ENCODE measurements around the gene PDHA2.

DNA sequence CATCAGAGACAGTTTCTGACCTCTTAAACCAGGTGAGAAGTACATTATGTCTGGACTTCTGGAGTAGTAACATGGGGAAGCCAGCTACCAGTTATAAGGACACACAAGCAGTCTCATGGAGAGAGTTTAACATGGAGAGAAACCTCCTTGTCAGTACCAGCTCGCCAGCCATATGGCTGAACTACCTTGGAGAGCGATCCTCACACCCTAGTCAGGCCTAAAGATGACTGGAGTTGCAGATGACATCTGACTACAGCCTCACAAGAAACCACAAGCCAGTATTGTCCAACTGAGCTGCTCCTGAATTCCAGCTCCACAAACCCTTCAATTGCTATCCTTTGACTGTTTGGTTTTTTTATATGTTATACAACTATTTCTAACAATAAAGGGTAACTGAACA is 49.8 kb downstream of the PDHA2 start:
- no peak for TF ChIP-seq POLR2A (IDR thresholded peaks at IDR 0.05)
- TF ChIP-seq, protein P1, sequence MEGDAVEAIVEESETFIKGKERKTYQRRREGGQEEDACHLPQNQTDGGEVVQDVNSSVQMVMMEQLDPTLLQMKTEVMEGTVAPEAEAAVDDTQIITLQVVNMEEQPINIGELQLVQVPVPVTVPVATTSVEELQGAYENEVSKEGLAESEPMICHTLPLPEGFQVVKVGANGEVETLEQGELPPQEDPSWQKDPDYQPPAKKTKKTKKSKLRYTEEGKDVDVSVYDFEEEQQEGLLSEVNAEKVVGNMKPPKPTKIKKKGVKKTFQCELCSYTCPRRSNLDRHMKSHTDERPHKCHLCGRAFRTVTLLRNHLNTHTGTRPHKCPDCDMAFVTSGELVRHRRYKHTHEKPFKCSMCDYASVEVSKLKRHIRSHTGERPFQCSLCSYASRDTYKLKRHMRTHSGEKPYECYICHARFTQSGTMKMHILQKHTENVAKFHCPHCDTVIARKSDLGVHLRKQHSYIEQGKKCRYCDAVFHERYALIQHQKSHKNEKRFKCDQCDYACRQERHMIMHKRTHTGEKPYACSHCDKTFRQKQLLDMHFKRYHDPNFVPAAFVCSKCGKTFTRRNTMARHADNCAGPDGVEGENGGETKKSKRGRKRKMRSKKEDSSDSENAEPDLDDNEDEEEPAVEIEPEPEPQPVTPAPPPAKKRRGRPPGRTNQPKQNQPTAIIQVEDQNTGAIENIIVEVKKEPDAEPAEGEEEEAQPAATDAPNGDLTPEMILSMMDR (IDR thresholded peaks at IDR 0.05) = no peak
